Neural crest cell (in vitro differentiated cells): ENCODE measurements around the gene DCD. TPM values are rescaled to one million over a fixed set of nuclear protein-coding genes. Genes with fewer than 3 reads are reported as not detected.

Experiments
- DNase-seq: peaks from one replicate; pipeline ENCODE4 v3.0.0; 2021; ENCODE audit warnings: low read depth, mixed read lengths, low spot score
- H3K27ac Mint-ChIP-seq: one replicate; pipeline ENCODE4 v1.8.0; 2021; ENCODE audit warnings: mild to moderate bottlenecking, mixed read lengths; ENCODE audit not compliant: unreplicated experiment
- H3K27me3 Mint-ChIP-seq: 2 replicates; pipeline ENCODE4 v1.8.0; 2021; ENCODE audit warnings: low read depth, mild to moderate bottlenecking, mixed read lengths
- H3K36me3 Mint-ChIP-seq: 2 replicates; pipeline ENCODE4 v1.8.0; 2021; ENCODE audit warnings: low read depth, mild to moderate bottlenecking, mixed read lengths
- H3K4me1 Mint-ChIP-seq: 2 replicates; pipeline ENCODE4 v1.8.0; 2021; ENCODE audit warnings: mixed read lengths
- H3K4me3 Mint-ChIP-seq: one replicate; pipeline ENCODE4 v1.8.0; 2021; ENCODE audit warnings: mild to moderate bottlenecking, mixed read lengths
- H3K9me3 Mint-ChIP-seq: 2 replicates; pipeline ENCODE4 v1.8.0; 2021; ENCODE audit warnings: mixed read lengths
- total RNA-seq: library from RNA; stranded (reverse); gene quantifications from 2 replicates; pipeline ENCODE4 v1.2.1, GENCODE V29; 2021
- TF ChIP-seq, protein P1 (sequence below): fragments of 200-600 bp; sonication (generic); conservative IDR thresholded peaks from 2 replicates; pipeline ENCODE4 v1.5.0; 2021; ENCODE audit warnings: antibody characterized with exemption, mild to moderate bottlenecking

DCD gene
- total RNA-seq, 1 donor from 2014 or later = not detected

DNA sequence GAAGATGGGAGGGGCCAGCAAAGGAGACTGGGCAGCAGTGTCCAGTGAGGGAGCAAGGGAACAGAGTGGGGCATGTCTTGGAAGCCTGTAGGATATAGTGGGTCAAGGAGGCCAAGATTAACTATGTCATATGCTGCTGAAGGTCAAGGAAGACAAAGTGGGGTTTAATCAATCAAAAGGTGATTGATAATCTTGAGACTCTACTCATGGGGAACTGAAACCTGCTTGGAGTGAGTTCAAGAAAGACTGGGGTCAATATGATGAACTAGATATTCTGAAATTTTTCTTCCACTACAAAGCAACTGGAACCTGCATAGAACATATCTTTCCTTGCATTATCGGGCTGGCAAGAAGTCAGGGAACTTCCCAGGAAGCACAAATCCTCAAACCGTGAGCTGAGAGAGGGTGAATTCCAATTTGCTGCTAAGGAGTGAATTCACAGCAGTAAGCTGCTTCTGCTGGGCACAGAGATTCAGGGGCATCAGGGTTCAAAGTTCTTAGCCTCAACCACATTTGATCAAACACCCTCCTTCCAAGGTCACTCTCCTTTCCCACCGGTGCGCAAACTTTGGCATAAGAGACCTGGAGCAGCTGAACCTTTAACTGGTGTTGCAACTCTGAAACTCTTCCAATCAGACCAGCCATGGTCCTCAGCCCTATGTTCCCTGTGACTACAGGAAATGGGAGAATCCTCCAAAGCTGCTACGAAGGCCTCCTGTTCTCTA lies 40.3 kb upstream of the DCD start:
- Mint-ChIP-seq H3K36me3 (no peaks in the 10 kb centered on the region), H3K27me3 (peaks cover 20% of the 10 kb centered on the region), H3K4me3 (no peak overlapping the region)

DNA sequence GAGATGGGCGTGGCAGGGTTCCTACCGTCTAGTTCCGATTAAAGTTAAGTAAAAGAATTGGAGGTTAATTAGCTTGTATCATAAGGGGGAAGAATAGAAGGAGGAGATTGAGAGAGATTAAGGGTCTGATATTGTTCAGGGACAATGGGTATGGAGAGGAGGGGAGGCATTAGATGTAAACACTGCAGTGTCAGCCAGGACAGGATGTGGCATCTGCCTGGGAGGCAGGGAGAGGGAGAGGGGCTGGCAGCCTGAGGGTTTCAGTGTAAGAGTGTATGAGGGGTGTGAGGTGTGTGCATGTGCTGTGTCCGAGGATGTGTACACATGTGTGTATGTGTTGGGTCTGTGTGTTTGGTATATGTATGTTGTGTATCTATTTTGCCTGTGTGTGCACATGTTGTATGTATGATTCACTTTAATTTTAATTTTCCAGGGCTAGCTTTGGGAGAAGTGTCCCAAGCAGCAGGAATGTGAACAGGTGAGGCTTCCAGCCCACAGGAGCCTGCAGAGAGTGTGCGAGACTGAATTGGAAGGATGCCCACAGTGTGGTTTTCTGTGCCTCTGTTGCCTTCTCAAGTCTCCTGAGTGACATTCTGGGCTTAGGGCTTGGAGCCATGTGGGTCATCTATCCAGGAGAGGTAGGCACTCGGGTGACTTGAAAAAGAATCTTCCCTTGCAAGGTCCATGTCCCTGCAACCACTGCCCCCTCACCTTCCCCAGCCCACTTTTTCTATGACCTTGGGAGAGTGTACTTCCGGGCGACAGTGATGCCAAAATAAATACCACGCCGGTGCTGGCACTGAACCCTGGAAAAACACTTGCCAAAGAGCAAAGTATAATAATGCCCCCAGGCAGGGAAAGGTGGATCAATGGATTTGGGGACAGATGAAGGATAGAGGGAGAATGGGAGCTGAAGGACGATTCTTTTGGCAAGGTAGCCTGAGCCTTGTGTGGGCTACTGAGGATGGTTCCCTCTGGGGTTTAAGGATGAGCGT lies 36.8 kb upstream of the DCD start:
- H3K4me3 Mint-ChIP-seq = no peak overlapping the region
- peaks cover 22% of the 10 kb centered on the region for H3K4me1 Mint-ChIP-seq
- TF ChIP-seq, protein P1, sequence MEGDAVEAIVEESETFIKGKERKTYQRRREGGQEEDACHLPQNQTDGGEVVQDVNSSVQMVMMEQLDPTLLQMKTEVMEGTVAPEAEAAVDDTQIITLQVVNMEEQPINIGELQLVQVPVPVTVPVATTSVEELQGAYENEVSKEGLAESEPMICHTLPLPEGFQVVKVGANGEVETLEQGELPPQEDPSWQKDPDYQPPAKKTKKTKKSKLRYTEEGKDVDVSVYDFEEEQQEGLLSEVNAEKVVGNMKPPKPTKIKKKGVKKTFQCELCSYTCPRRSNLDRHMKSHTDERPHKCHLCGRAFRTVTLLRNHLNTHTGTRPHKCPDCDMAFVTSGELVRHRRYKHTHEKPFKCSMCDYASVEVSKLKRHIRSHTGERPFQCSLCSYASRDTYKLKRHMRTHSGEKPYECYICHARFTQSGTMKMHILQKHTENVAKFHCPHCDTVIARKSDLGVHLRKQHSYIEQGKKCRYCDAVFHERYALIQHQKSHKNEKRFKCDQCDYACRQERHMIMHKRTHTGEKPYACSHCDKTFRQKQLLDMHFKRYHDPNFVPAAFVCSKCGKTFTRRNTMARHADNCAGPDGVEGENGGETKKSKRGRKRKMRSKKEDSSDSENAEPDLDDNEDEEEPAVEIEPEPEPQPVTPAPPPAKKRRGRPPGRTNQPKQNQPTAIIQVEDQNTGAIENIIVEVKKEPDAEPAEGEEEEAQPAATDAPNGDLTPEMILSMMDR = no peak
- H3K36me3 Mint-ChIP-seq = no peaks in the 10 kb centered on the region
- peaks cover 7% of the 10 kb centered on the region for H3K9me3 Mint-ChIP-seq
- H3K27me3 Mint-ChIP-seq = peaks cover 42% of the 10 kb centered on the region
- H3K27ac Mint-ChIP-seq = no peak overlapping the region
- DNase-seq = no peak

More for the DNA sequence above, 40.3 kb upstream of the DCD start:
- TF ChIP-seq, protein P1 = no peak
- H3K4me1 Mint-ChIP-seq = peaks cover 20% of the 10 kb centered on the region
- no peak for DNase-seq
- peaks cover 7% of the 10 kb centered on the region for H3K9me3 Mint-ChIP-seq
- no peak overlapping the region for H3K27ac Mint-ChIP-seq

DNA sequence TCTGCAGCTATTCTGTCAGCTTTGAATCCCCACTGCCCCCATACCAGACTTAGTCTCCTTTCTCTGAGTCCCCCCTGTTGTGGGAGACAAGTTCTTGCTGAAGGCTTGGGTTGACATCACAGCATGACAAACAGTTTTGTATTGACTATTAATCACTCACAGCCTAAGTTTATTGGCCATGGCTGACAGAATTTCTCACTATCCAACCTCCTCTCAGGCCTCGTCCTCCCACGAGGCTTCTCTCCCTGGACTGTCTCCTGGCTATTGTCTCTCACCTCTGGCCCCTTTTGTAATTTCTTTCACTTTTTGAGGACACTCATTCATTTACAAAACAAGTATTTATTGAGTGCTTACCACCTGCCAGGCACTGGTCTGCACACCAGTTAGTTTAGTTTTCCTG lies 35.2 kb upstream of the DCD start:
- H3K9me3 Mint-ChIP-seq = peaks cover 7% of the 10 kb centered on the region
- H3K4me1 Mint-ChIP-seq = peaks cover 22% of the 10 kb centered on the region

DNA sequence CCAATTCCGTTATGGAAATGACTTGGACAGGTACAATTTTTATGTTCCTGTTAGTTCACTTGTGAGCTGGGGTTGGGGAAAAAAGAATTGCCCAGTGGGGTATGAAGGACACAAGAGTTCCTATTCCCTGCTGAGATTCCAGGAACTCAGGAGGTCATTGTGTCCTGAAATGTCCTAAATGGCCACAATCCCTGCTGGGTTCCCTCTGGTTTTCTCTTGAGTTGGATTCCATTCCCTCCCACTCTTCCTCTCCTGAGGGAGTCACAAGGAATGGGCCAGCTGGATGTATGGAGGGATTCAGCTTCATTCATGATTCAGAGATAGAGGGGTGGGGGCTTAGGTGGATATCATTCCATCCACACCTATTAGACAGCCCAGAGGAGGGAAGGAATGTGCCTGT lies 34.5 kb upstream of the DCD start:
- Mint-ChIP-seq H3K4me1 (peaks cover 22% of the 10 kb centered on the region), H3K27ac (no peak overlapping the region), H3K27me3 (peaks cover 62% of the 10 kb centered on the region), H3K36me3 (no peaks in the 10 kb centered on the region), H3K9me3 (peaks cover 4% of the 10 kb centered on the region), H3K4me3 (no peak overlapping the region)
- TF ChIP-seq, protein P1 = no peak
- no peak for DNase-seq

More for the DNA sequence above, 35.2 kb upstream of the DCD start:
- H3K4me3 Mint-ChIP-seq = no peak overlapping the region
- peaks cover 55% of the 10 kb centered on the region for H3K27me3 Mint-ChIP-seq
- H3K27ac Mint-ChIP-seq = no peak overlapping the region
- no peak for DNase-seq
- H3K36me3 Mint-ChIP-seq = no peaks in the 10 kb centered on the region
- TF ChIP-seq, protein P1 = no peak

DNA sequence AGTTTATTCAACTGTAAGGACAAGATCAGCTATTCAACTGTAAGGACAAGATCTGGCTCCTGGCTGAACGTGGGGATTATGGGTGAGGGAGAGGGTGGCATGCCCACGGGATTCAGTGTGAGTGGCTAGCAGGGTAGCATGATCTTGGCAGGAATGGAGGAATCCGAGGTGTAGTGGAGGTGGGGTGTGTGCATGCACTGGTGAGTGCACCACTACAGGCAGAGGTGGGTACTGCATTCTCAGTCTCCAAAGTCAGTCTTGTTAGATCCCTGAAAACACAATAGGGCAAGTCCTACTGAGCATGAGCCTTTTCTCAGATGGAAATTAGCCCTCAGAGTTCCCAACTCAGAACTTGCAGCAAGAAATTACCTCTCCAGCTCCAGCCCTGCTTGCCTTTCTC lies 32.2 kb upstream of the DCD start:
- Mint-ChIP-seq H3K9me3 (no peaks in the 10 kb centered on the region), H3K4me1 (peaks cover 22% of the 10 kb centered on the region), H3K27me3 (peaks cover 60% of the 10 kb centered on the region), H3K4me3 (no peak overlapping the region), H3K36me3 (no peaks in the 10 kb centered on the region), H3K27ac (no peak overlapping the region)
- no peak for DNase-seq
- TF ChIP-seq, protein P1 = peak; percentile 57
